ENCODE measurements around the gene APBB1. TPM values are rescaled to one million over a fixed set of nuclear protein-coding genes. Genes with fewer than 3 reads are reported as not detected.

The APBB1 gene
- total RNA-seq, result 38.1 and 57.8 TPM in 2 replicates

DNA sequence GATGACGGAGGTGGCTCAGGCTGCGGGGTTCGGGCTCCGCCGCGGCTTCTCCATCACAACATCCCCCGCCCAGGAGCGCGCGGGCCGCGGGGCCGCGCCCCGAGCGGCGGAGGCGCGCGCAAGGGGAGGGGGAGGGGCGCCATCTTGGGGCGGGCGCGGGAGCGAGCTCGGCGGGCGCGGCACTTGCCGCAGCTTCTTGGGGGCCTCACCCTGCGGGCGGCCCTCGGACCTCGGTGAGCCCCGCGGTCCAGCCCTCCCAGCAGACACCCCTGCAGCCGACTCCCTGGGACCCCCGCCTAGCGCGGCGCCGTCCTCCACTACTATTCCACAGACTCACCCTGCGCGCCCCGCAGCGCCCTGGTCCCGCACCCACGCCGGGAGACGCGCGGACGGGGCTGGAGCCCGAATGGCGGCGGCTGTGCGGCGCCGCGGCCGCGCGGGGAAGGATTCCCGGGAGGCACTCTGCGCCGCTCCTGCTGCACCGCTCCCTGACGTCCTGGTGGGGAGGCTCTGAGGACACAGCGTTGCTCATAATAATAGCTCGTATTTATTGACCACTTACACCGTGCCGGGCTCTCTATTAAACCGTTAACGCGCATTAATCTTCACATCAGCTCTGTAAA, at the start of gene APBB1:
Gene APBB1 (minus strand): TSS at position 86 of the 623 bp plus-strand sequence. CDS start 7,747 bp downstream, outside the sequence.

GRCh38 chr11:6440906-6441358, 22.0 kb upstream of the APBB1 start, which contains the start of gene HPX:
TSS of gene HPX (minus strand) at chr11:6440987. CDS start at chr11:6440963, 24 bp downstream.

GRCh38 chr11:6389905-6390717, 28.8 kb downstream of the APBB1 start, which contains the start of gene SMPD1:
TSS of gene SMPD1 (plus strand) at chr11:6390474. CDS start at chr11:6390599, 125 bp downstream.

Other genes with a start within 250 kb of the APBB1 start
- gene OR52B2, start 248.8 kb downstream of the APBB1 start, total RNA-seq, result not detected in 2 replicates
- gene OR52W1, start 219.9 kb downstream of the APBB1 start, total RNA-seq, result not detected in 2 replicates
- gene C11orf42, start 213.5 kb downstream of the APBB1 start, total RNA-seq, result not detected in 2 replicates
- 19.0 and 32.3 TPM in 2 replicates for gene FHIP1B, start 184.5 kb downstream of the APBB1 start, total RNA-seq
- gene CNGA4, start 180.0 kb downstream of the APBB1 start, total RNA-seq, result not detected in 2 replicates
- not detected in 2 replicates for gene CCKBR, start 159.3 kb downstream of the APBB1 start, total RNA-seq
- gene CAVIN3, start 98.6 kb downstream of the APBB1 start, total RNA-seq, result 281 and 346 TPM in 2 replicates
- 35.7 and 42.1 TPM in 2 replicates for gene SMPD1, start 28.6 kb downstream of the APBB1 start, total RNA-seq
- 0.33 and 0.67 TPM in 2 replicates for gene HPX, start 21.9 kb upstream of the APBB1 start, total RNA-seq
- gene TRIM3, start 54.8 kb upstream of the APBB1 start, total RNA-seq, result 16.7 and 19.9 TPM in 2 replicates
- gene ARFIP2, start 62.2 kb upstream of the APBB1 start, total RNA-seq, result 57.9 and 65.0 TPM in 2 replicates
- gene TIMM10B, start 62.4 kb upstream of the APBB1 start, total RNA-seq, result 25.5 and 30.2 TPM in 2 replicates
- gene DNHD1, start 78.2 kb upstream of the APBB1 start, total RNA-seq, result 3.3 and 4.5 TPM in 2 replicates
- gene RRP8, start 184.5 kb upstream of the APBB1 start, total RNA-seq, result 11.1 and 18.5 TPM in 2 replicates
- 140 and 155 TPM in 2 replicates for gene ILK, start 184.7 kb upstream of the APBB1 start, total RNA-seq
- 20.3 and 26.8 TPM in 2 replicates for gene TAF10, start 193.1 kb upstream of the APBB1 start, total RNA-seq
- 118 and 183 TPM in 2 replicates for gene TPP1, start 200.3 kb upstream of the APBB1 start, total RNA-seq
- 58.5 and 108 TPM in 2 replicates for gene DCHS1, start 236.7 kb upstream of the APBB1 start, total RNA-seq

All from vein endothelial cell (primary cell).